ENCODE data around the gene TTLL11.

Gene TTLL11

GRCh38 chr9:121946465-121946864, 146.6 kb downstream of the TTLL11 start:
- Histone ChIP-seq H3K9me2 (replicated peaks; ENCODE audit: control insufficient read depth, low read length) (no peaks in the 10 kb centered on the region), H3K4me3 (ENCODE audit: low read length) (peak overlapping the region; percentile 67), H3K9me3 (ENCODE audit: control insufficient read depth, insufficient read depth, low read length) (no peaks in the 10 kb centered on the region), H3K4me2 (ENCODE audit: low read length) (peak overlapping the region; percentile 95), H3K4me1 (ENCODE audit: control insufficient read depth, low read length) (peaks cover 88% of the 10 kb centered on the region), H3K27ac (ENCODE audit: low read depth, low read length) (peak overlapping the region; percentile 100), H3K27me3 (ENCODE audit: control insufficient read depth, low read length) (no peaks in the 10 kb centered on the region), H3K36me3 (ENCODE audit: control insufficient read depth, low read length) (peaks cover 24% of the 10 kb centered on the region), H4K20me1 (ENCODE audit: control insufficient read depth, insufficient read depth, low read depth, low read length) (no peaks in the 10 kb centered on the region), H3F3A (ENCODE audit: control insufficient read depth, insufficient read depth) (peaks cover 61% of the 10 kb centered on the region), H3K79me2 (ENCODE audit: control insufficient read depth, low read length) (no peaks in the 10 kb centered on the region)
- TF ChIP-seq, protein P1, sequence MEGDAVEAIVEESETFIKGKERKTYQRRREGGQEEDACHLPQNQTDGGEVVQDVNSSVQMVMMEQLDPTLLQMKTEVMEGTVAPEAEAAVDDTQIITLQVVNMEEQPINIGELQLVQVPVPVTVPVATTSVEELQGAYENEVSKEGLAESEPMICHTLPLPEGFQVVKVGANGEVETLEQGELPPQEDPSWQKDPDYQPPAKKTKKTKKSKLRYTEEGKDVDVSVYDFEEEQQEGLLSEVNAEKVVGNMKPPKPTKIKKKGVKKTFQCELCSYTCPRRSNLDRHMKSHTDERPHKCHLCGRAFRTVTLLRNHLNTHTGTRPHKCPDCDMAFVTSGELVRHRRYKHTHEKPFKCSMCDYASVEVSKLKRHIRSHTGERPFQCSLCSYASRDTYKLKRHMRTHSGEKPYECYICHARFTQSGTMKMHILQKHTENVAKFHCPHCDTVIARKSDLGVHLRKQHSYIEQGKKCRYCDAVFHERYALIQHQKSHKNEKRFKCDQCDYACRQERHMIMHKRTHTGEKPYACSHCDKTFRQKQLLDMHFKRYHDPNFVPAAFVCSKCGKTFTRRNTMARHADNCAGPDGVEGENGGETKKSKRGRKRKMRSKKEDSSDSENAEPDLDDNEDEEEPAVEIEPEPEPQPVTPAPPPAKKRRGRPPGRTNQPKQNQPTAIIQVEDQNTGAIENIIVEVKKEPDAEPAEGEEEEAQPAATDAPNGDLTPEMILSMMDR (IDR thresholded peaks at IDR 0.05; ENCODE audit: low read depth, low read length, poor library complexity, severe bottlenecking), result no peak
- TF ChIP-seq EZH2phosphoT487 (IDR thresholded peaks at IDR 0.05; ENCODE audit: borderline replicate concordance, low read length), result no peak

DNA sequence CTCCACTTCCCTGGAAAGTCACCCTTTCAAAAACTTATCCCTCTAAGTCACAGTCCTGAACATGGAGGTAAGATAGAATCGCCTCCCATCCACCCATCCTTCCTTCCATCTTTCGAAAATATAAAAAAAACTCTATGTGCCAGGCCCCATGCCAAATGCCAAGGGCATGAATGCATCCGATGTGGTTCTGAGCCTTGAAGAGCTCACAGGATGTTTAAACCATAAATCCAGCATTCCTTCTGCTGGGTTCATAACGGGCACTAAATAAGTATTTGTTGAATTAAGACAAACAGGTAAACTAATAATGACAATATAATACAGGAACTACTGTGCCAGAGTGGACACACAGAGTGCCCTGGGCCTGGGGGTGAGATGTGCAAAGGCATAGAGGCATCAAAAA, 147.3 kb downstream of the TTLL11 start:
- Histone ChIP-seq H3K4me3 (ENCODE audit: low read length) (peak overlapping the region; percentile 67), H3F3A (ENCODE audit: control insufficient read depth, insufficient read depth) (peaks cover 67% of the 10 kb centered on the region), H3K9me3 (ENCODE audit: control insufficient read depth, insufficient read depth, low read length) (no peaks in the 10 kb centered on the region), H3K79me2 (ENCODE audit: control insufficient read depth, low read length) (no peaks in the 10 kb centered on the region), H3K9me2 (replicated peaks; ENCODE audit: control insufficient read depth, low read length) (no peaks in the 10 kb centered on the region), H3K27me3 (ENCODE audit: control insufficient read depth, low read length) (no peaks in the 10 kb centered on the region), H3K4me2 (ENCODE audit: low read length) (peak overlapping the region; percentile 95), H4K20me1 (ENCODE audit: control insufficient read depth, insufficient read depth, low read depth, low read length) (no peaks in the 10 kb centered on the region), H3K27ac (ENCODE audit: low read depth, low read length) (peak overlapping the region; percentile 100), H3K36me3 (ENCODE audit: control insufficient read depth, low read length) (peaks cover 24% of the 10 kb centered on the region), H3K4me1 (ENCODE audit: control insufficient read depth, low read length) (peaks cover 94% of the 10 kb centered on the region)
- no peak for TF ChIP-seq EZH2phosphoT487 (IDR thresholded peaks at IDR 0.05; ENCODE audit: borderline replicate concordance, low read length)
- TF ChIP-seq, protein P1 (IDR thresholded peaks at IDR 0.05; ENCODE audit: low read depth, low read length, poor library complexity, severe bottlenecking), result no peak

DNA sequence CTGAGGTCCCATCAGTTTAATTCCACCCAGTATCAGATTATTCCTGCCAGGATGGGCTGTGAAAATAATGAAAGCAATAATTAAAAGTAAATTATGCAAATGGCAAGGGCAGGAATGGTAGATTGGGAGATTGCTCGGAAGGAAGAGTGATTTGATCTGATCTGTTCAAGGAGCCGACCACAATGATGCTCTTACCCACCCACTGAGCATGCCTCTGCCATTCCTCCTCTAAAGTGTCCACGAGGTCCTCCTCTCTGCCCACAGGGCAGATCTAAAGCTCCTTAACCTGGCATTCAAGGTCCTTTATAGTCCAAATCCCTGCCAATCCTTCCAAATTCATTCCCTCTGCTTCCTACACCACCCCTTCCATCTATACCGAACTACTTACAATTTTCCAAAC, 147.8 kb downstream of the TTLL11 start:
- Histone ChIP-seq H3K79me2 (ENCODE audit: control insufficient read depth, low read length) (peaks cover 3% of the 10 kb centered on the region), H3K4me2 (ENCODE audit: low read length) (peak overlapping the region; percentile 95), H3K27me3 (ENCODE audit: control insufficient read depth, low read length) (no peaks in the 10 kb centered on the region), H3K4me3 (ENCODE audit: low read length) (peak overlapping the region; percentile 67), H3K27ac (ENCODE audit: low read depth, low read length) (peak overlapping the region; percentile 100), H3K36me3 (ENCODE audit: control insufficient read depth, low read length) (peaks cover 24% of the 10 kb centered on the region), H3F3A (ENCODE audit: control insufficient read depth, insufficient read depth) (peaks cover 68% of the 10 kb centered on the region), H3K9me3 (ENCODE audit: control insufficient read depth, insufficient read depth, low read length) (no peaks in the 10 kb centered on the region), H3K4me1 (ENCODE audit: control insufficient read depth, low read length) (peaks cover 97% of the 10 kb centered on the region), H3K9me2 (replicated peaks; ENCODE audit: control insufficient read depth, low read length) (no peaks in the 10 kb centered on the region), H4K20me1 (ENCODE audit: control insufficient read depth, insufficient read depth, low read depth, low read length) (no peaks in the 10 kb centered on the region)
- no peak for TF ChIP-seq EZH2phosphoT487 (IDR thresholded peaks at IDR 0.05; ENCODE audit: borderline replicate concordance, low read length)
- TF ChIP-seq, protein P1 (IDR thresholded peaks at IDR 0.05; ENCODE audit: low read depth, low read length, poor library complexity, severe bottlenecking), result no peak

Measured in DOHH2 (cell line).